Endodermal cell (in vitro differentiated cells): ENCODE results near the gene TMEM204. TPM values are rescaled to one million over a fixed set of nuclear protein-coding genes. Genes with fewer than 3 reads are reported as not detected.

Experiments used
- DNase-seq: peaks from one replicate; pipeline ENCODE4 v3.0.0-alpha.2; 2017
- H3K27ac ChIP-seq: 2 replicates; pipeline ENCODE4 v1.5.1; 2013; ENCODE audit warnings: mild to moderate bottlenecking, low read depth, low read length, moderate library complexity
- H3K27me3 ChIP-seq: 2 replicates; pipeline ENCODE4 v1.6.1; 2013; ENCODE audit warnings: mild to moderate bottlenecking, low read length, moderate library complexity; ENCODE audit not compliant: insufficient read depth, control insufficient read depth, poor library complexity, severe bottlenecking
- H3K36me3 ChIP-seq: 2 replicates; pipeline ENCODE4 v1.7.0; 2013; ENCODE audit warnings: mild to moderate bottlenecking, low read length, moderate library complexity; ENCODE audit not compliant: control insufficient read depth, insufficient read depth
- H3K4me1 ChIP-seq: one replicate; pipeline ENCODE4 v1.7.0; 2013; ENCODE audit warnings: low read length; ENCODE audit not compliant: control insufficient read depth, insufficient read depth
- H3K4me3 ChIP-seq: 2 replicates; pipeline ENCODE4 v1.5.1; 2013; ENCODE audit warnings: mild to moderate bottlenecking, low read length, moderate library complexity
- H3K9ac ChIP-seq: 2 replicates; pipeline ENCODE4 v1.6.1; 2013; ENCODE audit warnings: mild to moderate bottlenecking, low read length, moderate library complexity; ENCODE audit not compliant: poor library complexity, severe bottlenecking; ENCODE audit errors: extremely low read depth
- H3K9me3 ChIP-seq: 2 replicates; pipeline ENCODE4 v1.6.1; 2013; ENCODE audit warnings: mild to moderate bottlenecking, low read length, moderate library complexity; ENCODE audit not compliant: control insufficient read depth
- H3K27ac Mint-ChIP-seq: 2 replicates; pipeline ENCODE4 v1.8.0; 2020; ENCODE audit warnings: mixed read lengths
- H3K27me3 Mint-ChIP-seq: 2 replicates; pipeline ENCODE4 v1.8.0; 2021; ENCODE audit warnings: mild to moderate bottlenecking, mixed read lengths; ENCODE audit not compliant: insufficient read depth
- H3K36me3 Mint-ChIP-seq: 2 replicates; pipeline ENCODE4 v1.8.0; 2020; ENCODE audit warnings: low read depth, mixed read lengths
- H3K4me1 Mint-ChIP-seq: 2 replicates; pipeline ENCODE4 v1.8.0; 2020; ENCODE audit warnings: mixed read lengths
- H3K4me3 Mint-ChIP-seq: 2 replicates; pipeline ENCODE4 v1.8.0; 2020; ENCODE audit warnings: mild to moderate bottlenecking, moderate library complexity, mixed read lengths
- H3K9me3 Mint-ChIP-seq: 2 replicates; pipeline ENCODE4 v1.8.0; 2020; ENCODE audit warnings: mild to moderate bottlenecking, mixed read lengths
- WGBS, 2 experiments: methylation state at CpG; one replicate each; pipeline versions ENCODE4 v1.1.5 to v1.1.7; 2013; ENCODE audit warnings: missing lambda C conversion rate in 2 of 2, mixed read lengths in 1 of 2; ENCODE audit not compliant: insufficient coverage in 1 of 2, insufficient read length in 1 of 2; 5-methylcytosine and 5-hydroxymethylcytosine counted together
- total RNA-seq, 2 donors: library from RNA; stranded (reverse); fragmentation: NEBNext Ultra II Directional in 1 of 2; extraction: Animal tissue kit (Norgen Biotek cat#: 25700) in 1 of 2; gene quantifications; 2 replicates in 1 of 2; 3 replicates in 1 of 2; pipeline ENCODE4 v1.2.1, GENCODE V29; 2021
- TF ChIP-seq, protein P1 (sequence below): fragments of 200-600 bp; sonication (generic); conservative IDR thresholded peaks from 2 replicates; pipeline ENCODE4 v1.5.0; 2021; ENCODE audit warnings: antibody characterized with exemption, mild to moderate bottlenecking

Gene TMEM204
- total RNA-seq, 2 donors from 2014 or later = not detected

DNA sequence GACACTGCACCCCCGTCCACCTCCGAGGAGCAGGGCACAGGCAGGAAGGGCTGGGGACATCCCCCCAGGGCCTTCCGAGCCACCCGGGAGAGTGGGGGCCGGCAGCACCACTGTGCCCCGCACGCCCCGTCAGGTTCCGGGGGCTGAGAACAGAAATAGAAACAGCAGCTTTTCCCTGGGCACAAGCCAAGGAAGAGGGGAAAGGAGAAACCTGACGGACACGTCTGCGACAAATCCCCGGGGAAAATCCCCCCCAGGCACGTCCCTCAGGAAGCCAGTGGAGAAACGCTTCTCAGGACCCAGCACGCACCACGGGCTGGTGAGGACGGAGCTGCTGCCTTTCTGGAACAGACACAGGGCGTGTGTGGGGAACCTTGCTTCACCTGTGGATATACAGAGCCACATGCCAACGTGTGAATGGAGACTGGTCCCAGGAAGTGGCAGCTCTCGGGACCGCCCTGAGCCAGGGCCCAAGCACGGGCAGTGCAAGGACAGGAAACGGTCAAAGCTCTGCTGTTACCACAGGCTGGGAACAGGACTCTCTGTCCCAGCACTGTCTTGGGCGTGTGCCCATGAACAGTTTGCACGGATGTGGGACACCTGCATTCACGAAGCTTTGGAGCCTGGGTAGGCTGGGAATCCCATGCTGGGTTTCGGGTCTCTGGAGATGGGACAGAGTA lies 1.2 kb upstream of the TMEM204 start:
- H3K4me3 ChIP-seq = no peak overlapping the region
- H3K36me3 ChIP-seq = no peaks in the 10 kb centered on the region
- no peak for DNase-seq
- no peaks in the 10 kb centered on the region for H3K27me3 ChIP-seq
- no peaks in the 10 kb centered on the region for H3K9me3 ChIP-seq
- H3K9ac ChIP-seq = no peak overlapping the region
- H3K4me3 Mint-ChIP-seq = no peak overlapping the region
- no peaks in the 10 kb centered on the region for H3K4me1 ChIP-seq
- no peaks in the 10 kb centered on the region for H3K9me3 Mint-ChIP-seq
- 92 to 94% methylated on average over 26 to 28 of the region's 28 CpGs for WGBS, 2 experiments
- no peaks in the 10 kb centered on the region for H3K27me3 Mint-ChIP-seq
- TF ChIP-seq, protein P1, sequence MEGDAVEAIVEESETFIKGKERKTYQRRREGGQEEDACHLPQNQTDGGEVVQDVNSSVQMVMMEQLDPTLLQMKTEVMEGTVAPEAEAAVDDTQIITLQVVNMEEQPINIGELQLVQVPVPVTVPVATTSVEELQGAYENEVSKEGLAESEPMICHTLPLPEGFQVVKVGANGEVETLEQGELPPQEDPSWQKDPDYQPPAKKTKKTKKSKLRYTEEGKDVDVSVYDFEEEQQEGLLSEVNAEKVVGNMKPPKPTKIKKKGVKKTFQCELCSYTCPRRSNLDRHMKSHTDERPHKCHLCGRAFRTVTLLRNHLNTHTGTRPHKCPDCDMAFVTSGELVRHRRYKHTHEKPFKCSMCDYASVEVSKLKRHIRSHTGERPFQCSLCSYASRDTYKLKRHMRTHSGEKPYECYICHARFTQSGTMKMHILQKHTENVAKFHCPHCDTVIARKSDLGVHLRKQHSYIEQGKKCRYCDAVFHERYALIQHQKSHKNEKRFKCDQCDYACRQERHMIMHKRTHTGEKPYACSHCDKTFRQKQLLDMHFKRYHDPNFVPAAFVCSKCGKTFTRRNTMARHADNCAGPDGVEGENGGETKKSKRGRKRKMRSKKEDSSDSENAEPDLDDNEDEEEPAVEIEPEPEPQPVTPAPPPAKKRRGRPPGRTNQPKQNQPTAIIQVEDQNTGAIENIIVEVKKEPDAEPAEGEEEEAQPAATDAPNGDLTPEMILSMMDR = no peak
- no peaks in the 10 kb centered on the region for H3K4me1 Mint-ChIP-seq
- no peaks in the 10 kb centered on the region for H3K36me3 Mint-ChIP-seq
- H3K27ac Mint-ChIP-seq = no peak overlapping the region
- no peak overlapping the region for H3K27ac ChIP-seq

DNA sequence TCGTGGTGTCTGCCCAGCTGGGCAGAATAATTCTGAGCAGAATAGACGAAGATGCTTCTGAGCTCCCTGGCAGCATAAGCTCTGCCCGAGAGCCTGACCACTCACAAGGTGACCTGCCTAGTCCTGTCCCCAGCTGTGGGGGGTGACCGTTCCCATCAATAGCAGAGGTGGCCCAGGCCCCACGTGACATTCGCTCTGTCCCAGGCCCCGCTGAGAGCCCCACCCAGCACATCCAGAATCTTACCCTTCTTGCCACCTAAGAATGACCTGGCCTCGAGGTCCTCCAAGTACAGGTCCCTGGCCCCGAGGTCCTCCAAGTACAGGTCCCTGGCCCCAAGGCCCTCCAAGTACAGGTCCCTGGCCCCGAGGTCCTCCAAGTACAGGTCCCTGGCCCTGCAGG lies 695 bp upstream of the TMEM204 start:
- H3K36me3 ChIP-seq = no peaks in the 10 kb centered on the region
- Mint-ChIP-seq H3K4me1 (no peaks in the 10 kb centered on the region), H3K27me3 (no peaks in the 10 kb centered on the region), H3K27ac (no peak overlapping the region), H3K9me3 (no peaks in the 10 kb centered on the region), H3K4me3 (no peak overlapping the region), H3K36me3 (no peaks in the 10 kb centered on the region)
- no peaks in the 10 kb centered on the region for H3K9me3 ChIP-seq
- H3K4me3 ChIP-seq = no peak overlapping the region
- no peak for DNase-seq
- WGBS, 2 experiments = 89% methylated on average over 7 to 10 of the region's 10 CpGs
- no peak overlapping the region for H3K9ac ChIP-seq
- no peaks in the 10 kb centered on the region for H3K4me1 ChIP-seq
- H3K27me3 ChIP-seq = no peaks in the 10 kb centered on the region
- TF ChIP-seq, protein P1 = no peak
- H3K27ac ChIP-seq = no peak overlapping the region

DNA sequence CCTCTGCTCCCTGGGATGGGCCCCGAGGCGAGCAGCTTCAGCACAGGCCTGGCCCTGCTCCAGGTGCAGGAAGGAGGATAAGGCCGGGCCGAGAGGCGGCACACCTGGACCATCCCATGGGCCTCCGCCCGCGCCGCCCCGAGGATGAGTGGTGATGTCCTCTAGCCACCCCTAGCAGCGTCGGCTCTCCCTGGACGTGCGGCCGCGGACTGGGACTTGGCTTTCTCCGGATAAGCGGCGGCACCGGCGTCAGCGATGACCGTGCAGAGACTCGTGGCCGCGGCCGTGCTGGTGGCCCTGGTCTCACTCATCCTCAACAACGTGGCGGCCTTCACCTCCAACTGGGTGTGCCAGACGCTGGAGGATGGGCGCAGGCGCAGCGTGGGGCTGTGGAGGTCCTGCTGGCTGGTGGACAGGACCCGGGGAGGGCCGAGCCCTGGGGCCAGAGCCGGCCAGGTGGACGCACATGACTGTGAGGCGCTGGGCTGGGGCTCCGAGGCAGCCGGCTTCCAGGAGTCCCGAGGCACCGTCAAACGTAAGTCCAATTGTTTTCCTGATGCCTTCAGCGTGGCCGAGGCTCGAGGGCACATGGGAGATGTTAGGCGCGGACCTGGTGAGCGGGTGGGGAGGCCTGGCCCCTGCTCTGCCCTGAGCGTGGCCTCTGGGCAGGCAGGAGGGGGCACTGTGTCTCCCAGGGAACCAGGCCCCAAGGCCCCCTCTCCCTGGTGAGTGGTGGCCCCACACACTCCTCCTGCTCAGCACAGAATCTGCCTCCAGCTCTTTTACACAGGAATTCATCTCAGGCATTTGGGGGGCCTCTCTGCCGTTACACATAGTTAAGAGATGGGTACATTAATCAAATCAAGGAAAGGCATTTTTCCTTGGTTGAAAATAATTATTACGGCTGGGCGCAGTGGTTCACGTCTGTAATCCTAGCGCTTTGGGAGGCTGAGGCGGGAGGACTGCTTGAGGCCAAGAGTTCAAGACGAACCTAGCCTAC lies 855 bp downstream of the TMEM204 start:
- Histone ChIP-seq H3K27ac (no peak overlapping the region), H3K36me3 (no peaks in the 10 kb centered on the region), H3K4me1 (no peaks in the 10 kb centered on the region), H3K4me3 (no peak overlapping the region), H3K9ac (no peak overlapping the region), H3K27me3 (no peaks in the 10 kb centered on the region), H3K9me3 (no peaks in the 10 kb centered on the region)
- no peaks in the 10 kb centered on the region for H3K27me3 Mint-ChIP-seq
- no peaks in the 10 kb centered on the region for H3K9me3 Mint-ChIP-seq
- DNase-seq = no peak
- H3K4me3 Mint-ChIP-seq = no peak overlapping the region
- WGBS, 2 experiments = 96% methylated on average over 47 to 57 of the region's 57 CpGs
- no peaks in the 10 kb centered on the region for H3K4me1 Mint-ChIP-seq
- H3K36me3 Mint-ChIP-seq = no peaks in the 10 kb centered on the region
- H3K27ac Mint-ChIP-seq = no peak overlapping the region
- TF ChIP-seq, protein P1 = no peak
